Hindlimb muscle (tissue), 1 donor: ENCODE results near the gene PRKAG1. TPM values are rescaled to one million over a fixed set of nuclear protein-coding genes. Genes with fewer than 3 reads are reported as not detected.

Experiments used
- DNase-seq: peaks from one replicate; pipeline ENCODE4 v3.0.0-alpha.2; 2013
- polyA plus RNA-seq: library from polyadenylated mRNA; unstranded; fragments of 120-200 nt; gene quantifications from one replicate; pipeline ENCODE4 v1.2.1, GENCODE V29; 2013; ENCODE audit not compliant: insufficient read length

The PRKAG1 gene
- polyA plus RNA-seq, 1 donor, result 57.6 TPM

DNA sequence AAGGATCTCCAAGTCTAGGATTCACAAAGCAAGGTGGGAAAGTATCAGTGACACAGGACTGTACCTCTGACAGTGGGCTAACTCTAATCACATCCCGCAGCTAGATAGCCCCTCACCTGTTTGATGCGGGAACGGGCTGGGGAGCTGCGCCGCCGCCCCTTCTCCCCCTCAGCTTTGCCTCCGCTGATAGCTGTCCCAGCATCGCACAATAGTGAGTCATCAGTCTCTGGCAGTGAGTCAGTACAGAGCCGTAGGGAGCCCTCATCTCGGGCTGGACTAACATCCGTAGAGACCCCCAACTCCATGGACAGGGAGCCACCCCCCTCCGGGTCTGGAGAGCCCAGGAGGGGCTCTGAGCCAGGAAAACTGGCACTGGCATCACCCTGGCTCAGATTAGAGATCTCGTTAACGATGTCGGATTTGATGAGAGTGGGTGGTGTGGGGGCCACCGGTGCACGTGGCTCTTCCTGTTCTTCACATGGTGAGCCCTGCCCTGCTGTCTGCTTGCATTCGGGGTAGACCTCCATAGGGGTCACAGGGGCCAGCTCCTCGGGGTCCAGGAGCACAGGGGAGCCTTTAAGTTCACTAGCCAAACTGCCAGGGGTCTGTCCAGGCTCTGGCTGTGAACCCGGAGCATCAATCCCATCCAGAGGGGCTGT, 31.1 kb upstream of the PRKAG1 start:
- no peak for DNase-seq

DNA sequence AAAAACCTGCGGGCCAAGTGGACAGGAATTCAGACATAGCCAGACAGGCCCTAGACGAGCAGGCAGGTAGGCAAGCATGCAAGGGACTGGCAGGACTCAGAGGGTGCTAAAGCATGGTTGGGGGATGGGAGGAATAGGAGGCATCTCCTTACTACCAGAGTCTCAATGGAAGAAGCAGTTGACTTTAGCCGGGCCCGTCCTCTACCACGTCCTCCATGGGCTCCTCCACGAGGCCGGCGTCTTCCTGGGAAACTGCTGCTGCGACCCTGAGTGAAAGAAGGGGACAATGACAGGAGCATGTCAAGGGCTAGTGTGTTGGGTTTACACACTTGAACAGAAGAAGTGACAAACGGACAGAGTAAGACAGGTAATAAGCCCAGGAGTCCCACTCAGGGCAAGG, 30.4 kb upstream of the PRKAG1 start:
- DNase-seq, result no peak

- DNase-seq, result no peak
These were observed 27.7 kb upstream of the PRKAG1 start for GRCh38 chr12:49046129-49046895.

DNA sequence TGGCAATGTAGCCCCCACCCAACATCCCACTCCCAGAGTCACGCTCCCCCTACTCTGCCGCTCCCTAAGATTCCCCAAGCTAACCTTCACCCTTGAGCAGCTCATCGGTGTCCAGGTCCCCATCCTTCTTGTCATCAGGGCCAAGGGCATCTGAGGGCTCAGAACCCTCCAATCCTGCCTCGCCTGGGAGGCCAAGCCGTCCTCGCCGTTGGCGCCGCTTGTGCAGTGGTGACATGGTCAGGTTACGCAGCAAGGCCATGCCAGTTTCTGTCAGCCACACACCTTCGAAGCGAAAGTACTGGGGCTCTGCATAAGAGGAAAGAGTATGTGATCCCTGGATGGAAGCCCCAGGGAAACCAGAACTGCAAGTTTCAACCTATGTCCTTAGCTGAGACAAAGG, 26.1 kb upstream of the PRKAG1 start:
- DNase-seq, result no peak

DNA sequence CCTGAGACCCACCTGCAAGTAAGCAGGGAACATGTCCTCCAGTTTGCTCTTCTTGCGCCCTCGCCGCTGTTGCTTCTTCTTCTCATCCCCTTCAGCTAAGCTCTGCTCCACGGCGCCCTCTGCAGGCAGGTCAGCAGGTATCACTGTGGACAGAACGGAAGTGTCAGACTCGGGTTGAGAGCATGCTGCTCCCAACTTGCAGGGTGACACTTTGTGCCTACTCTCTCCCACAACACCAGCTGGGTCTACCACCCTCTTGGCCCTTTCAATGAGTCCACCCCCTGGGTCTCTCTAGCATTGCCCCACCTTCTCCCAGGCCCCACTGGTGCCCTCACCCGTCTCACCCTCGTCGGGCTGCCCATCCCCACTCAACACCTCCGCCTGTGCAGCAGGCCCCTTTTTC, 25.3 kb upstream of the PRKAG1 start:
- DNase-seq, result no peak

DNA sequence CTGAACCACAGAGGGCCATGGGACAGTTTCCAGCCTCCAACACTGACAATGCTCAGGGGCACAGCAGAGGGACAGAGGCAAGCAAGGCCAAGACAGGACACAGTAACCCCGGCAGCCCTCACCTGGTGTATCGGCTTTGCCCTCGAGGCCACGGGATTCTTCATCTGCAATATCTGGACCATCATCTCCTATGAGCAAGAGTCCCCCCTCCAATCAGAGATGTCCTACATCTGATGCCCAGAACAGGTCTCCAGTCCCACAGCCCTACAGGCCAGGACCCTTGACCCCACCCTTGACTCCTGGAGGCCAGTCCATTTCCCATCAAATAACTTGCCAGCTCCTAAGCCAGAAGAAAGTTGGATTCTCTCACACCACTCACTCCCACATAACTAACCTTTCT, 24.7 kb upstream of the PRKAG1 start:
- no peak for DNase-seq

- DNase-seq, result no peak
These were observed 23.4 kb upstream of the PRKAG1 start for GRCh38 chr12:49041881-49042484.

DNA sequence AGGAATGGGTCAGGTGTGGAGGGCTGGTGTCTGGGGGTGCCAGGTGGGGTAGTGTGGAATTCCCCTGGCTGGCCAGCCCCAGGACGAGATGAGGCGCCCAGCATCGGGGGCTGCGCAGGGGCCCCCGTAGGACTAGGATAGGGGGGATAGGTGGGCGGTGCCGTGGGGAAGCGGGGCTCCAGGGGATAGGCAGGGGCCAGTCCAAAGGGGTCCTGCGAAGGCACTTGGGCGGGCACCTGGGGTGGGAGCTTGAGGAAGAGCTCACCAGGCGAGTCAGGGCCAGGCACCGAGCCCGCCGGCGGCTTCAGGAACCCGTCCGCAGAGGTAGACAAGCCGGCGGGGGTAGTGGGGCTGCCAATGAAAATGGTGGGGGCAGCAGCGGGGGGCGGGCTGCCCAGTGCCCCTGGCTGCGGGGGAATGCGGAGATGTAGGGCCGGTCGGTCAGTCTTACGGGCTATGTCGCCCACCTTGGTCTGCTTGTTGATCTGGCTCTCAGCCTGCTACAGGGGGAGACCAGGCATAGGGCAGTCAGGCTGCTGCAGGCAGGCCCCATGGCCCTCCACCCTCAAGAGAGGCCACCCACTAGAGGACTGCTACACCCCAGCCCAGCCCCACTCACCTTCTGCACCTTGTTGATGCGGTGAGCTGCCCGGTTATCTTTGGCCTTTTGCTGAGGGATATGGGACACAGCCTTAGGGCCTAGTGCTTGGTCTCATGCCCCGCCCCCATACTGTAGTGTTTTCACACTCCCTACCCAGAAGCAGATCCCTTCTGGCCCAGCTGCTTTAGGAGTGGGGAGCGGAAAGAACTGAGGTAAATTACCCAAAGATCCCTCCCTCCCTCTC, 22.7 kb upstream of the PRKAG1 start:
- no peak for DNase-seq

GRCh38 chr12:49040364-49040855, 21.8 kb upstream of the PRKAG1 start:
- no peak for DNase-seq

DNA sequence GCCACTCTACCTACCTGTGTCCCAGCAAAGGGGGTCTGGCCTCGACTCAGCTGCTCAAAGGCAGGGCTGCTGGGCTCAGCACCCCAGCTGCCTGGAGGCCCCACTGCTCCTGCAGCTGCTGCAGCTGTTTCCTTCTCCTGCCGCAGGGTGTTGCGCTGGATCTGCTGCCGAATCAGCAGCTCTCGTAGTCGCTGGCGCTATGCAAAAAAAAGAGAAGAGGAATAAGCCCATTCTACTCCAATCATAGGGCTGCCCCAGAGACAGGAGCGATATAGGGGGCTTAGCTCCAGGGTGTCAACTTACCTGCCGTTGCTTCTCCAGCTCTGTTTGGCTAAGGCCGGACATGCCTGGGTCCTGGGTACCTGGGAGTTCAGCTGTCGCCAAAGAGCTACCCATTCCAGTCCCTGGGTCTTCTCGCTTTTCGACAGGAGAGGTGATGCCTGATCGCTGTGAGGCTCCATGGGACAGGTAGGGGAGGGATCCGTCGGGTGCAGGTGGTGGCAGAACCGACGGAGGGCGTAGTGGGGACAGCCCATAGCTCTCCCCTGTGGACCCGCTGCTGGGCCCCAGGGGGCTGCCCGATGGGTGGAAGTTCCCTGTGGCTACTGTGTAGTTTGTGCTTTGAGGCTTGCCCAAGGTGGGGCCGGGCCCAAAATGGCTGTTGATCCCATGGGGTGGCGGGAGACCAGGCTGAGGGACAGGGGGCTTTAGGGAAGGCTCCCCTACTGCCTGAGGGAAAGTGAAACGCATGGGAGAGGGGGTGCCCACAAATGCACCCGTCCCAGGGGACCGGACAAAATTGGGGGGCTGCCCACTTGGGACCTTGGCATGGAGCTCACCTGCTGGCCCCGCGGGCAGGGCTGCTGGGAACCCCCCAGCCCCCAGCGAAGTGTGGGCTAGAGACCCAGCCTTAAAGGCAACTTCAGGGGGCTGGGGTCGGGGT, 21.1 kb upstream of the PRKAG1 start:
- DNase-seq, result no peak

DNA sequence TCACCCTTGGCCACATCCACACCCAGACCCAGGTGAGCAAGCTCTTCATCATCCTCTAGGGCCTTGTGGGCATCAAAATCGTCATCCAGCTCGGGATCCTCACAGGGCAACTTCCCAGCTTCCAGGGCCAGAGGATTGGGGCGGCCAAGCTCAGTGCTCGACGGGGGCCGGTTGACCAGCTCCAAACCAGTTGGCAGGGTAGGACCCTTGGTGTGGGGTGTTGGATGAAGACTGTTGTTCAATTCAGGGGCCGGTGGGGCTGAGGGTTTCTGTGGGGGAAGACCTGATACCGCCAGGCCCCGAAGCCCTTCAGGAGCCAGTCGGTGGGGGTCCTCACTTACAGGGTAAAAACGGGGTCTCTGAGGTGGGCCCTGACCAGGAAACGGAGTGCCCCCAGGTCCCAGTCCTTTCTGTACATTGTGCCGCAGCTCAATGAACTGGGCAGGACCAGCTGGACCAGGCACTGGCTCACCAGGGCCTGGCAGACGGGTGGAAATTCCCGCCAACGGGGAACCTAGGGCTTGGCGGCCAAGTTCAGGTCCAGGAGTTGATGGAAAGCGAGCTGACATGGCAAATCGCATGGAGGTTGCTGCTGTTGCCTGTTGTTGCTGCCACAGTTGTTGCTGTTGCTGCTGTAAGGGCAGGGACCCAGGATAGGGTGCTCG, 19.8 kb upstream of the PRKAG1 start:
- no peak for DNase-seq

GRCh38 chr12:49037947-49038237, 19.3 kb upstream of the PRKAG1 start:
- DNase-seq, result no peak

DNA sequence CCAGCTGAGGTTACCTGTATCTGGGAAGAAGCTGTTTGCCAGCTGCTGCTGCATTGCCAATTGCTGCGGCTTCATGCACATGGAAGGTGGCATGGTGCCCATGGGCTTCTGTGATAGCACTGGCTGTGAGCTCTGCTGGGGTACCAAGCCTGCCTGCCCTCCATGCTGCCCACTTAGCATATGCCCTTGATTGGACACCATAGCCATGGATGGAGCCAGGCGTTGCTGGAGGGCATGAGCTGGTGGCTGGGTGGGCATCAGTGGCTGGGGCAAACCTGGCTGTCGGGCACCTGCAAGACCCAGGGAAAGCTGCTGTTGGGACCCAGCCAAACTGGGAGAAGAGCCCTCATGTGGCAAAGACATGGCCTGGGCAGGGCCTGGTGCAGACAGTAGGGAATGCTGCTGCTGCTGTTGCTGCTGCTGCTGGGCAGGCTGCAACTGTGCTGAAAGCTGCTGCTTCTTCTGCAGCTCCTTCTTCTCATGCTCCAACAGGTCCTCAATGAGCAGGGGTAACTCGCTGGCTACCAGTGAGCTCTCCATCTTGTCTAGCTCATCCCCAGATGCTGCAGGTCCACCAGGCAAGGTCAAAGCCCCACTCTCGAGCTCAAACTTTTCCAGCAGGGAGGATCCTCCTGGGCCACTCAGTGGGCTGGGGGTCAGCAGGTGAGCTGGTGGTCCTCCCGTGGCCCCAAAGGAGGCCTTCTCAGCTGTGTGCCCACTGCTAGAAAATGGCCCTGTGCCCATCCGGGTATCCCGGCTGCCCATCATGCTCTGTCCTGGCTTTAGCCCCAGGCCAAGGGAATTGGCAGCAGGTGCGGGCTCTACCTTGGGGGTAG, 18.8 kb upstream of the PRKAG1 start:
- DNase-seq, result no peak

DNA sequence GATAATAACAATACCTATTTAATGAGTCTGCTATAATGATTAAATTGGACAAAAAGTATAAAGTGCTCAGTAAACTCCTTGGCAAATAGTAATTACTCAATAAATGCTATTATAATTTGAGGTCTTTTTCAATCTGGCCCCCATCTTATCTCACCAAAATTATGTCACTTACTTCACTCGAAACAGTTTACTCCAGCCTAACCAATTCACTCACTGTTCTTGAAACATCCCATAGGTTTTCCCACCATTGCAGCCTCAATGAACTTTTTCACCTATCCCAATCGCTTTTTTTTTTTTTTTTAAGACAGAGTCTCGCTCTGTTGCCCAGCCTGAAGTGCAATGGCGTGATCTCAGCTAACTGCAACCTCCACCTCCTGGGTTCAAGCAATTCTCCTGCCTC, 17.5 kb upstream of the PRKAG1 start:
- DNase-seq, result no peak

DNA sequence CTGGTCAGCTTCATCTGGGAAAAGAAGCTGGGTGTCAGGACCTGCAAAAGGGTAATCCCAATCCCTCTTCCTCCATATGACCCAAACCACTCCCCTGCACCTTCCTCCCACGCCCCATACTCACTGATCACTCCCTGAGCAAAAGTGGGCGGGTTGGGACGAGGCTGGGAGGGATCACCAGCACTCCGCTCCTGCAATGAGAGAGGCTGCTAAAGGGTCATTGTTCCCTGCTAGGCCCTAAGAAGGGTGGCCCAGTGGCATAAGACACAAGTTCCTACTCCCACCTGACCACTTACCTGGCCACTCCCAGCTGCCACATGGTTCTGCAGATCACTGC, 15.7 kb upstream of the PRKAG1 start:
- no peak for DNase-seq

DNA sequence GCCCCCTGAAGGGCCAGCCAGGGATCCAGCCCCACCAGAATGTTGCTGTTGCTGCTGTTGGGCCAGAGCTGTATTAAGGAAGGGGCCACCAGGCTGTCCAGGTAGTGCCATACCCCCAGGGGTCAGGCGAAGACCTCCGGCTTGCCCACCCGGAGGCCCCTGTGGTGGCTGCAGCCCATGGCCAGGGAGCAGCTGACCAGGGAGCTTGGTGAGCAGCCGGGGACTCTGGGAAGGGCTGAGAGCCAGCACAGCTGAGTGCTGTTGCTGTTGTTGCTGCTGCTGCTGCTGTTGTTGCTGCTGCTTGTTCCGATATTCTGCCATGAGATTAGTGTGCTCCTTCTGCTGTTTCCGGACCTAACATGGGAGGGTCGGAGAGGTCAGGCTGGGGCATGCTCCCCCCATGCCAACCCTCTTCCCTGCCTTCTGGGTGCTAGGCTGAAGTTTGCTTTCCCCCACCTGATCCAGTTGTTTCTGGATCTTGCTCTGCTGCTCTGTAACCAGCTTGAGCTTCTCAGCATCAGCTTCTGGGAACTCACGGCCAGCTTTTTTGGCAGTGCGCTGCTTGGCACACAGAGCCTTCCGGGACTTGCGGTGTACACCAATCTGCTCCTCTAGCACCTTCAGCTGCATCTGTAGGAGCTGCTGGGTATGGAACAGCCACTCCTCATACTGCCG, 15.2 kb upstream of the PRKAG1 start:
- no peak for DNase-seq

DNA sequence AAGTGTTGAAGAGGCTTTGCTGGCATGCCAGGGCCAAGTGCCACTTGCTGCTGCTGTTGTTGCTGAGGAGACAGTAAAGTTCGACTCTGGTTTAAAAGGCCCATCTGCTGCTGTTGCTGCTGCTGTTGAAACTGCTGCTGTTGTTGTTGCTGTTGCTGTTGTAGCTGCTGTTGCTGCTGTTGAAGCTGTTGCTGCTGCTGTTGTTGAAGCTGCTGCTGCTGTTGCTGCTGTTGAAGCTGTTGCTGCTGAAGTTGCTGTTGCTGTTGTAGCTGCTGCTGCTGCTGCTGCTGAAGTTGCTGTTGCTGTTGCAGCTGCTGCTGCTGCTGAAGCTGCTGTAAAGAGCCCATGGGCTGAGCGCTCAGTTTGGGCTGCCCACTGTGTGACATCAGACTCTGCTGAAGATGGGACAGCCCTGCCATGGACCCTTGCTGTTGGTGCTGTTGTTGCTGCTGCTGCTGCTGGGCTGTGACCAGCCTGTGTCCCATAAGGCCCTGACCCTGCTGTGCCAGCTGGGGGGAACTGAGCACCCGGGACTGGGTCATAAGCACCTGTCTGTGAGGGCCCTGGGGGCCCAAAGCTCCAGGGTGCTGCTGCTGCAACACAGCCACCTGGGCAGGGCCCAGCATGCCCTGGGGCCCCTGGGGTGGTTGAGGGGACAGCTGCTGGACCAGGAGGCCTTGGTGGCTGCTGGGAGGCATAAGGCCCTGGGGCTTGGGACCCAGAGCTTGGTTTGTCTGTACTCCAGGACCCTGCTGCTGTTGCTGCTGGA, 14.3 kb upstream of the PRKAG1 start:
- no peak for DNase-seq

- DNase-seq, result no peak
These were observed 13.7 kb upstream of the PRKAG1 start for GRCh38 chr12:49032276-49032675.

DNA sequence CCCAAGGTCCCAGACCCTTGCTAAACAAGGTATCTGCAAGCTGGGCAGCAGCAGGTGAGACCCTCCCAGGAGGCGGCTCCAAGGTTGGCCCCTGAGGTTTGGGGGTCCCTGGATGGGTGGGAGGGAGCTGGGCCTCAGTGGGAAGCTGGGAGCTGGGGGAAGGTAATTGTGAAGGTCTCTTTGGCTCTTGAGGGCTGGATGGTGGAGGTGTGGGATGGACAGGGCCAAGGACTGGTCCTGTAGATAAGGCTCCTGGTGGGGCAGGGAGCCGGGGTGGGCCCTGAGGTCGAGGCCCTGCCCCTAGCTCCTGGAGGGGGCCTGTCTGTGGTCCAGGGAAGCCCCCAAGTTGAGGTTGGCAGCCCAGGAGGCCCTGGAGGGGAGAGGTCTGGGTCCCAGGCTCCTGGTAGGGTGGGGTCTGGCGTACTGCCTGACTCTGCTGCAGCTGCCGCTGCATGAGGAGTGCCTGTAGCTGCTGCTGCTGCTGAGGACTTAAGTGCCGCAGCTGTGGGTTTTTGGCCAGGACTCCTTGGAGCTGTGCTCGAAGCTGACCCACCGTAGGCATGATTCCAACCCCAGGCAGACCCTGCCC, 13.1 kb upstream of the PRKAG1 start:
- peak; percentile 43 for DNase-seq
